GM15510 (cell line): ENCODE measurements around the gene ALKBH8.

Experiments
- POLR2A ChIP-seq: IDR thresholded peaks from 3 replicates; pipeline ENCODE4 v1.6.1; 2011; ENCODE audit warnings: borderline replicate concordance; ENCODE audit not compliant: insufficient read length; ENCODE audit errors: extremely low read depth

ALKBH8 gene

GRCh38 chr11:107549253-107549953 lies 16.1 kb downstream of the ALKBH8 start:
- TF ChIP-seq POLR2A, result no peak

DNA sequence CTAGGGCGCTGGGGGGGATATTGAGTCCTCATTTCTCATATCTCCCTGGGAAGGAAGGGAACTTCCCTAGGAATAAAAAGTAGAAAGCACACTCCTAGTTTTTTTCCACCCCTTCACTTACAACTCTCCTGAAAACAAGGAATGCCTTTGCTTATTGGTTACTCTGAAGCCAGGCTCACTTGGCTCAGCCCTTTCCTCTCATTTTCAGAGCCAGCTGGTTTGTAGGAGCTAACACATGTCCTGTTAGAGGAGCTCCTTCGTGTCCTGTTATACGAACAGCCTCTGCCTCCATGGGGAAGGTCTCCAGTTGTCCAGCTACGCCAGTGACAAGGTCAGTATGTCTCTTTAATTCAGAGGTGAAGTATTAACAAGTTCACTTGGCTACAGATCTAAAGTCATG lies 17.6 kb downstream of the ALKBH8 start:
- no peak for TF ChIP-seq POLR2A

DNA sequence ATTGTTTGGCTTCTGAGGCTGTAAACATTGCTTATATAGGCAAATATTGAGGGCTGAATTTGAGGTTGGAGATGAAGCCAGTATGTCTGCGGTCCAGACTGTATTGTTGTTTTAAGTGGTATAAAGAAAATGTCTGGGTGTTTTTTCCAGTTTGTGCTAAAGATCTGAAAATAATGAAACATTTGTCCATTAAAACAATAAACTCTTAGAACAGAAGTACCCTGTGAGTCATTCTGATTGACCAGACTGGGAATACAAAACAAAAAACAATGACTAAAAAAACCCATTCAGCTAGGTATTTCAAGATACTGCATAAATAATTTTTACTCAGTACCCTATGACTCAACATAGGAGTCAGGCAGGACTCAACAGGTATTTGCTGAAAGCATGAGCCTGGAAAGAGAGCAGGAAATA lies 20.4 kb downstream of the ALKBH8 start:
- no peak for TF ChIP-seq POLR2A

DNA sequence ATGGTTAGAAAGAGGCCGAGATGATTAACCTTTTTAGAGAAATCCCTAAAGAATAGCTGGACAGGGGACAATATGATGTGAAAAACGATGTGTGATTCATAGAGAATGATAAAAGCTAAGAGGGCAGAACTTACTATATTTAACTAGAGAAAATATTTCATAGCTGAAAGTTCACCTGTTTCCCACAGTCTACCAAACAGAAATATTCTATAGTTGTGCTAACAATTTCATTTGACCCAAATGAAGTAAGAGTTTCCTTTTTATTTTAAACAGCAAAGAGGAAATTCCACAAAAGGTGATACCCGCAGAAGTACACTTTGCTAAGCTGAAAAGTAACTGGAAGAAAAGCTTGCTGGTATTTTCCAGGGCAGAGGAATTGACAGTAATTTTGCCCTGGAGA lies 26.7 kb downstream of the ALKBH8 start:
- TF ChIP-seq POLR2A, result no peak

DNA sequence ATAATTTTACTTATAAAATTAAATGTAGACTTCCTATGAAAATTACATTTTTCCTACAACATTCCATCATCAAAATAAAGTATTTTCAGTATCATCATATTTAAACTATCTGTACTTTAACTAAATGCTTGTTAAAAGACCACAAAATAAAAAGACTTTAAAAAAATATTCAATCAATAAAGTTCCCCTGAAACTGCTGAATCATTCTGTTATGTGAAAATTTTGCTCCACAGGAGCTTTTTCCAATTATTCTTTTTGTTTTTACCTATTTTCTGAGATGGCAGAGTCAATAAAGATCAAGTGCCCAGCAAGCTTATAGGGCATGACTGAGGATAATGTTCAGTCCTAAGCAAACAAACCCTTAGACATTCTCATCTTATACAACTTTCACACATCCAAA lies 27.3 kb downstream of the ALKBH8 start:
- TF ChIP-seq POLR2A, result no peak

- TF ChIP-seq POLR2A, result no peak
Measured at GRCh38 chr11:107526197-107526596, 39.3 kb downstream of the ALKBH8 start.

- no peak for TF ChIP-seq POLR2A
Measured at GRCh38 chr11:107508858-107509244, 56.7 kb downstream of the ALKBH8 start.

GRCh38 chr11:107508201-107508857 lies 57.2 kb downstream of the ALKBH8 start:
- no peak for TF ChIP-seq POLR2A

- TF ChIP-seq POLR2A, result no peak
Measured at GRCh38 chr11:107505647-107506225, 59.8 kb downstream of the ALKBH8 start.

DNA sequence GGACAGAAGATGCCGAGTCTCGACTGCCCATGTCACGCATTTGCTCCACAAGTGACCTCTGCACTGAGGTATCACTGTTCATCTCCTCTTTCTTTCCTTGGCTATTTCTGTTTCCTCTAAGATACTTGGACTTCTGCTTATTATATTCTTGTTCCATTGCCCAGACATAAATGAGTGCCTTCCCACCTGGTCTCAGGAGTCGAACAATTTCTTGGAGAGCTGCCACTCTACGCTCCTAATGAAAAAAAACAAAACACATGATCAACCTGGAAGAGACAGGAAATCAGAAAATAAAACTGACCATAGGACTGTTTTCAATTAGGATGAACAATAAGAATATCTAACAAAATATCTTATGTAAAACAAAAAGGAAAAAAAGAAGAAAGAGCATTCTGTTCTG lies 60.6 kb downstream of the ALKBH8 start:
- no peak for TF ChIP-seq POLR2A

- no peak for TF ChIP-seq POLR2A
Measured at GRCh38 chr11:107501713-107502112, 63.8 kb downstream of the ALKBH8 start.

- TF ChIP-seq POLR2A, result no peak
Measured at GRCh38 chr11:107496011-107496410, 69.5 kb downstream of the ALKBH8 start.

GRCh38 chr11:107494055-107494454 lies 71.5 kb downstream of the ALKBH8 start:
- no peak for TF ChIP-seq POLR2A

- TF ChIP-seq POLR2A, result no peak
Measured at GRCh38 chr11:107493117-107493516, 72.4 kb downstream of the ALKBH8 start.

DNA sequence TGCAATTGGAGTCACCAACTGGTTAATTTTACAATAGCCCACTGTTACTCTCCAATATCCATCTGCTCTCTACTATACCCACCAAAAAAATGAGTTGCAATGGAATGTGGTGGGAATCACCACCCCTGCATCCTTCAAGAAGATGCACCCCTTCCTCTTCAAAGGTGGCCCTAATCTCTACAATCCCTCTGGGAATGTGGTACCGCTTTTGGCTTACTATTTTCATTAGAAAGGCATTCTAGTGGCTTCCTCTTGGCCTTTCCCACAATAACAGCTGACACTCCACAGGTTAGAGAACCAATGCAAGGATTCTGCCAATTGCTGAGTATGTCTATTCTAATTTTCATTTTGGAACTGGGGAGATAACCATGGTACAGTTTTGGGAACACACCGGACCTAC lies 74.7 kb downstream of the ALKBH8 start:
- no peak for TF ChIP-seq POLR2A

DNA sequence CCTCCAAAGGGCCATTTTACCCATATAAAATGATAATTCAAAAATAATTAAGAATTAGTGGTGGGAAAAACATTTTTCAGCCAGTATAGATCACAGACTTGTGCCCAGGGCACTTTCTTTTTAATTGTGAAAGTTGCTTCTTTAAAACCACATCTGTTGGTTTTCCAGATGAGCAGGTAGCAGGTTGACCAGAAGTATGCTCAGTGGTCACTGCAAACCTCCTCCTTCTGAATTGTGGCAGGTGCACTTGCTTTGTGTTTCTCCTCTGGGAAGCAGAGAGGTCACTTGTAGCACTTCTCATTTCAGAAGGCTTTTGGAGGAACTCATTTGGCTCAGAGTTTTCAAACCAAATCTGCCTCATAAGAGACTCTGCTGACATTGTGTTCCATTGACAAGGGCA lies 83.3 kb downstream of the ALKBH8 start:
- no peak for TF ChIP-seq POLR2A
